Esophagus muscularis mucosa (tissue), 4 donors: ENCODE data around the gene ZNF414. TPM values are rescaled to one million over a fixed set of nuclear protein-coding genes. Genes with fewer than 3 reads are reported as not detected.

Experiments used
- DNase-seq: peaks from one replicate; pipeline ENCODE4 v3.0.0-alpha.2; 2017; ENCODE audit errors: extremely low spot score
- H3K27ac ChIP-seq, 4 donors: fragments of 200-600 bp; sonication (generic); replicated peaks in 1 of 4; 1 replicate in 3 of 4; 2 replicates in 1 of 4; pipeline ENCODE4 v1.5.1; 2016 to 2019; ENCODE audit warnings: mild to moderate bottlenecking in 1 of 4
- H3K27me3 ChIP-seq, 4 donors: fragments of 200-600 bp; sonication (generic); one replicate each; pipeline versions ENCODE4 v1.5.1 to v1.6.0; 2016 to 2019
- H3K36me3 ChIP-seq, 4 donors: fragments of 200-600 bp; sonication (generic); one replicate each; pipeline ENCODE4 v1.5.1; 2016 to 2019
- H3K4me1 ChIP-seq, 4 donors: fragments of 200-600 bp; sonication (generic); one replicate each; pipeline ENCODE4 v1.5.1; 2016 to 2019
- H3K4me3 ChIP-seq, 4 donors: fragments of 200-600 bp; sonication (generic); 1 replicate in 2 of 4; 2 replicates in 2 of 4; pipeline ENCODE4 v1.5.1; 2016 to 2019; ENCODE audit warnings: mild to moderate bottlenecking in 4 of 4, moderate library complexity in 1 of 4
- H3K9me3 ChIP-seq, 4 donors: fragments of 200-600 bp; sonication (generic); 1 replicate in 3 of 4; 2 replicates in 1 of 4; pipeline ENCODE4 v1.5.1; 2016 to 2019
- CTCF ChIP-seq, 3 experiments: fragments of 200-600 bp in 2 of 3; fragments of 450-650 bp in 1 of 3; sonication (generic) in 2 of 3; IDR thresholded peaks; one replicate each; pipeline ENCODE4 v1.5.1; 2017 to 2019; ENCODE audit warnings: antibody characterized with exemption in 3 of 3, mild to moderate bottlenecking in 2 of 3, moderate library complexity in 1 of 3
- EP300 ChIP-seq: sonication (generic); formaldehyde crosslinking; IDR thresholded peaks from one replicate; pipeline ENCODE4 v1.6.1; 2017; ENCODE audit warnings: antibody characterized with exemption
- POLR2A ChIP-seq: fragments of 450-650 bp; IDR thresholded peaks from one replicate; pipeline ENCODE4 v1.6.1; 2017; ENCODE audit warnings: antibody characterized with exemption, moderate library complexity, mild to moderate bottlenecking, low read depth
- POLR2AphosphoS5 ChIP-seq, 2 donors: sonication (generic); formaldehyde crosslinking; IDR thresholded peaks; one replicate each; pipeline ENCODE4 v1.6.1; 2017; ENCODE audit warnings: antibody characterized with exemption in 2 of 2
- WGBS: methylation state at CpG from one replicate; pipeline ENCODE4 v1.1.5; 2018; 5-methylcytosine and 5-hydroxymethylcytosine counted together
- intact Hi-C: fragments of 100-400 bp; cut with DNase I; formaldehyde crosslinking; loops from one replicate; pipeline ENCODE4 v1.15.1; 2023
- total RNA-seq, 4 donors: library from RNA; depleted of rRNA; stranded (reverse); fragments of >200 nt; gene quantifications; one replicate each; pipeline versions ENCODE4 v1.1.0 to v1.2.1, GENCODE V29; 2016

Gene ZNF414
- total RNA-seq, 4 donors from 2014 or later: 11.3 to 24.5 (median 17.1) TPM

GRCh38 chr19:8537099-8537498 lies 23.1 kb upstream of the ZNF414 start:
- TF ChIP-seq CTCF (IDR thresholded peaks at IDR 0.05): no peak
- no peak for TF ChIP-seq POLR2AphosphoS5 (IDR thresholded peaks at IDR 0.05)
- peaks cover 0 to 14% (median 10%) of the 10 kb centered on the region in 4 donors for H3K36me3 ChIP-seq
- H3K4me1 ChIP-seq: no peaks in the 10 kb centered on the region
- no peak overlapping the region for H3K27ac ChIP-seq
- no peak for DNase-seq
- H3K9me3 ChIP-seq: no peaks in the 10 kb centered on the region
- no peaks in the 10 kb centered on the region for H3K27me3 ChIP-seq
- intact Hi-C loops: no loop called here
- 95% methylated on average over 3 of the region's 3 CpGs for WGBS
- H3K4me3 ChIP-seq: no peak overlapping the region

GRCh38 chr19:8536282-8536681 lies 22.3 kb upstream of the ZNF414 start:
- WGBS: 76% methylated on average over 13 of the region's 22 CpGs
- H3K27ac ChIP-seq: no peak overlapping the region
- TF ChIP-seq CTCF (IDR thresholded peaks at IDR 0.05): no peak
- TF ChIP-seq POLR2A: no peak
- TF ChIP-seq POLR2AphosphoS5 (IDR thresholded peaks at IDR 0.05): no peak
- TF ChIP-seq EP300: no peak
- H3K4me1 ChIP-seq: no peaks in the 10 kb centered on the region
- H3K4me3 ChIP-seq: no peak overlapping the region
- peaks cover 0 to 7% (median 6%) of the 10 kb centered on the region in 4 donors for H3K36me3 ChIP-seq
- no peak for DNase-seq
- intact Hi-C loops: no loop called here
- H3K9me3 ChIP-seq: no peaks in the 10 kb centered on the region
- H3K27me3 ChIP-seq: no peaks in the 10 kb centered on the region

- no peak for DNase-seq
- no peak overlapping the region for H3K4me3 ChIP-seq
- intact Hi-C loops: no loop called here
- 87% methylated on average over 2 of the region's 2 CpGs for WGBS
- no peaks in the 10 kb centered on the region for H3K27me3 ChIP-seq
- no peaks in the 10 kb centered on the region for H3K9me3 ChIP-seq
- H3K27ac ChIP-seq: no peak overlapping the region
- H3K36me3 ChIP-seq: peaks cover 0 to 18% (median 0%) of the 10 kb centered on the region in 4 donors
- no peak for TF ChIP-seq EP300
- no peak for TF ChIP-seq POLR2A
- TF ChIP-seq CTCF (IDR thresholded peaks at IDR 0.05): no peak
- TF ChIP-seq POLR2AphosphoS5 (IDR thresholded peaks at IDR 0.05): no peak
- peaks cover 0 to 4% (median 0%) of the 10 kb centered on the region in 4 donors for H3K4me1 ChIP-seq
These were observed 18.3 kb upstream of the ZNF414 start for GRCh38 chr19:8532225-8532624.

- no peak for DNase-seq
- Histone ChIP-seq H3K27me3 (no peaks in the 10 kb centered on the region), H3K27ac (no peak overlapping the region), H3K9me3 (no peaks in the 10 kb centered on the region), H3K36me3 (peaks cover 0 to 19% (median 0%) of the 10 kb centered on the region in 4 donors), H3K4me3 (no peak overlapping the region), H3K4me1 (peaks cover 4 to 11% (median 7%) of the 10 kb centered on the region in 4 donors)
- intact Hi-C loops: no loop called here
- WGBS: 82% methylated on average over 6 of the region's 7 CpGs
- TF ChIP-seq POLR2A (no peak), POLR2AphosphoS5 (IDR thresholded peaks at IDR 0.05) (no peak), EP300 (no peak), CTCF (IDR thresholded peaks at IDR 0.05) (no peak)
These were observed 17.5 kb upstream of the ZNF414 start for GRCh38 chr19:8531470-8531869.

- DNase-seq: no peak
- Histone ChIP-seq H3K36me3 (peaks cover 0 to 19% (median 0%) of the 10 kb centered on the region in 4 donors), H3K27me3 (no peaks in the 10 kb centered on the region), H3K9me3 (no peaks in the 10 kb centered on the region), H3K4me1 (peaks cover 4 to 14% (median 11%) of the 10 kb centered on the region in 4 donors), H3K4me3 (no peak overlapping the region), H3K27ac (no peak overlapping the region)
- 93% methylated on average over 21 of the region's 35 CpGs for WGBS
- intact Hi-C loops: no loop called here
- TF ChIP-seq POLR2A: no peak
- no peak for TF ChIP-seq CTCF (IDR thresholded peaks at IDR 0.05)
- TF ChIP-seq POLR2AphosphoS5 (IDR thresholded peaks at IDR 0.05): no peak
- no peak for TF ChIP-seq EP300
These were observed 16.2 kb upstream of the ZNF414 start for GRCh38 chr19:8530061-8530679.
